ENCODE measurements around the gene CYP3A5.

CYP3A5 gene

DNA sequence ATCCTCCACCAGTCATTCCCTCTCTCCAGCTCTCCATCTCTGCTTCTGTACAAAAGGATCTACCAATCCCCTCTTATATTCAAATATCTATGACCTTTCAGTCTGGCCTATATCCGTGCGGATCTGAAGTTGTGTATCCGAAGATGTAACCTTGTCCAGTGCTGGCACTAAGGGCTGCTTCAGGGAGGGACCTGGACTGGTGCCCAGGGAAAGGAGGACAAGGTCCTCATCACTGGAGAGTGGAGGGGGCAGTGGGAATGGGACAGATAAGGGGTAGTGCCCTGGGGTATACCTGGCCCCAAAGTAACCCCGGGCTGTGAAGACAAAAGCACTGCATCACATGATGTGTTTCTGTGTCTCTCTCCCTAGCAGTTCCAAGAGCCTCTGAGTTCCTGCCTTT, 80.0 kb downstream of the CYP3A5 start:
- DNase-seq (ENCODE audit: low read depth) = no peak
- no peak overlapping the region for H3K4me3 ChIP-seq (ENCODE audit: low read depth, low read length)

More for the DNA sequence above, 80.0 kb downstream of the CYP3A5 start:
- TF ChIP-seq POLR2A (IDR thresholded peaks at IDR 0.05; ENCODE audit: extremely low read depth, insufficient read length) (no peak), MYC (IDR thresholded peaks at IDR 0.05; ENCODE audit: low read depth, low read length) (no peak), CTCF (IDR thresholded peaks at IDR 0.05; ENCODE audit: low read depth, low read length) (no peak)
- TF ChIP-seq, protein P1, sequence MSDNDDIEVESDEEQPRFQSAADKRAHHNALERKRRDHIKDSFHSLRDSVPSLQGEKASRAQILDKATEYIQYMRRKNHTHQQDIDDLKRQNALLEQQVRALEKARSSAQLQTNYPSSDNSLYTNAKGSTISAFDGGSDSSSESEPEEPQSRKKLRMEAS (IDR thresholded peaks at IDR 0.05; ENCODE audit: low read depth, low read length) = no peak
